DMS 273 (cell line): Measurements from ENCODE around the gene LY6G5C.

ENCODE experiments used
- DNase-seq: peaks from one replicate; lab custom pipeline; 2025; ENCODE audit not compliant: unreplicated experiment; lab: John Stamatoyannopoulos, UW

The LY6G5C gene

DNA sequence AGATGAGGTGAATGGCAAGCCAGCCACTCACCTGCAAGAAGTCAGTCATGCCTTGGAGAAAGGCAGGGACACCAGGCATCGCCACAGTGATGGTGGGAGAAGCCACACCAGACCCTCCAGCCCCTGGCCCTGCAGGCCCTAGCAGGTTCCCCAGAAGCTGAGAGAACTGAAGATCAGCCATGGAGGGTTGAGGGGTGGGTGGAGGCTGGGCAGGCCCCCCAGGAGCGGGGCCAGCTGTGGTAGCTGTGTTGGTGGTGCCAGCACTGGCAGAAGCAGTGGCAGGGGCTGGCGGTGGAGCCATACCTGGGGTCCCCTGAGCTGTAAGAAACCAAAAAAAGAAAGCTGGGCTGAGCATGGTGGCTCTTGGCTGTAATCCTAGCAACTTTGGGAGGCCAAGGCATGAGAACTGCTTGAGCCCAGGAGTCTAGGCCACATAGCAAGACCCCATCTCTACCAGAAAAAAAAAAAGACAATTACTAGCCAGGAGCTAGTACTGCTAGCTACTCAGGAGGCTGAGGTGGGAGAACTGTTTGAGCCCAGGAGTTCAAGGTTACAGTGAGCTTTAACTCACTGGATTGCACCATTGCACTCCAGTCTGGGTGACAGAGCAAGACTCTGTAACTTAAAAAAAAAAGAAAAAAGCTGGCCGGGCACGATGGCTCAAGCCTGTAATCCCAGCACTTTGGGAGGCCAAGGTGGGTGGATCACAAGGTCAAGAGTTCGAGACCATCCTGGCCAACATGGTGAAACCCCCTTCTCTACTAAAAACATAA is 37.9 kb downstream of the LY6G5C start:
- DNase-seq, result no peak

GRCh38 chr6:31641370-31641769 is 39.5 kb downstream of the LY6G5C start:
- DNase-seq, result no peak

- DNase-seq, result no peak
Observed at GRCh38 chr6:31640612-31641011, 40.3 kb downstream of the LY6G5C start.

GRCh38 chr6:31639449-31639861 is 41.4 kb downstream of the LY6G5C start:
- DNase-seq, result no peak

DNA sequence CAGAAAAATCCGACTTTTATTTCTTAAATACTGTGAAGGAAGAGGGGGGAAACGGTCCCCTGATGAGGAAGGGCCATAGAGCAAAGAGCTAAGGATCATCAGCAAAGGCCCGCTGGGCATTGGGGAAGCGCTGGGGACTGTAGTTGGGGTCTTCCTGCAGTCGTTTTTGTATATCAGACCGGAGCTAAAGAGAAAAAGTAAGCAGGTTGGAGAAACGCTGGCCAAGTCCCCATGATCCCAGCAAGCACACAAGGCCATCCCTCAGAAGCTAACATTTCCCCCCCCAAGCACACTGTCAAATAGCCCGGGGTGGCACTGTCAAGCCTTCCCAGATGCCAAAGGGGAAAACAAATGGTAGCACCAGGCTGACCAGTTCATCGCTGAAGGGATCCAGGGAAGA is 41.8 kb downstream of the LY6G5C start:
- no peak for DNase-seq

GRCh38 chr6:31636698-31637596 is 43.9 kb downstream of the LY6G5C start:
- DNase-seq, result no peak

GRCh38 chr6:31634969-31635575 is 45.8 kb downstream of the LY6G5C start:
- no peak for DNase-seq

- no peak for DNase-seq
Observed at GRCh38 chr6:31634131-31634530, 46.7 kb downstream of the LY6G5C start.

- no peak for DNase-seq
Observed at GRCh38 chr6:31633447-31633846, 47.4 kb downstream of the LY6G5C start.

DNA sequence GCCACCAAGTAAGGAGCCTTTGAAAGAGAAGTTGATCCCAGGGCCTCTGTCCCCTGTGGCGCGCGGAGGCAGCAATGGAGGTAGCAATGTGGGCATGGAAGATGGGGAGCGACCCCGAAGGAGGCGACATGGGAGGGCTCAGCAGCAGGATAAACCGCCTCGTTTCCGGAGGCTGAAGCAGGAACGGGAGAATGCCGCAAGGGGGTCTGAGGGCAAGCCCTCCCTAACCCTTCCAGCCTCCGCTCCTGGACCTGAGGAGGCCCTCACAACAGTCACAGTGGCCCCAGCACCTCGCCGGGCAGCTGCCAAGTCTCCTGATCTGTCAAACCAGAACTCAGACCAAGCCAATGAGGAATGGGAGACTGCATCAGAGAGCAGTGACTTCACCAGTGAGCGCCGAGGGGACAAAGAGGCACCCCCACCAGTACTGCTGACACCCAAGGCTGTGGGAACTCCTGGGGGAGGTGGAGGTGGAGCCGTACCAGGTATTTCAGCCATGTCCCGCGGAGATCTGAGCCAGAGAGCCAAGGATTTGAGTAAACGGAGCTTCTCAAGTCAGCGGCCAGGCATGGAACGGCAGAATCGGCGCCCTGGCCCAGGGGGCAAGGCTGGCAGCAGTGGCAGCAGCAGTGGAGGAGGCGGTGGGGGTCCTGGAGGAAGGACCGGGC is 48.5 kb downstream of the LY6G5C start:
- DNase-seq, result no peak

DNA sequence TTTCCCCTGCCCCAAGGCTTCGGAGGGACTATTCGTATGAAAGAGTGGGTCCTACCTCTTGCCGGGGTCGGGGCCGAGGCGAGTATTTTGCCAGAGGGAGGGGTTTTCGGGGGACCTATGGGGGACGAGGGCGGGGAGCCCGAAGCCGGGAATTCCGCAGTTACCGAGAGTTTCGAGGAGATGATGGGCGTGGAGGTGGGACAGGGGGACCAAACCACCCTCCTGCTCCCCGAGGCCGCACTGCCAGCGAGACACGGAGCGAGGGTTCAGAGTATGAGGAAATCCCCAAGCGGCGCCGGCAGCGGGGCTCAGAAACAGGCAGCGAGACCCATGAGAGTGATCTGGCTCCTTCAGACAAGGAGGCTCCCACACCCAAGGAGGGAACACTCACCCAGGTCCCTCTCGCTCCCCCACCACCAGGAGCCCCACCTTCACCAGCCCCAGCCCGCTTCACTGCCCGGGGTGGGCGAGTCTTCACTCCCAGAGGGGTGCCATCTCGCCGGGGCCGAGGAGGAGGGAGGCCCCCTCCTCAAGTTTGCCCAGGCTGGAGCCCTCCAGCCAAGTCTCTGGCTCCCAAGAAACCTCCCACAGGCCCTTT is 49.1 kb downstream of the LY6G5C start:
- no peak for DNase-seq

- DNase-seq, result no peak
Observed at GRCh38 chr6:31631209-31631608, 49.7 kb downstream of the LY6G5C start.

GRCh38 chr6:31630177-31630934 is 50.5 kb downstream of the LY6G5C start:
- DNase-seq, result no peak

GRCh38 chr6:31629014-31629413 is 51.9 kb downstream of the LY6G5C start:
- DNase-seq, result no peak

- no peak for DNase-seq
Observed at GRCh38 chr6:31627690-31628287, 53.1 kb downstream of the LY6G5C start.

DNA sequence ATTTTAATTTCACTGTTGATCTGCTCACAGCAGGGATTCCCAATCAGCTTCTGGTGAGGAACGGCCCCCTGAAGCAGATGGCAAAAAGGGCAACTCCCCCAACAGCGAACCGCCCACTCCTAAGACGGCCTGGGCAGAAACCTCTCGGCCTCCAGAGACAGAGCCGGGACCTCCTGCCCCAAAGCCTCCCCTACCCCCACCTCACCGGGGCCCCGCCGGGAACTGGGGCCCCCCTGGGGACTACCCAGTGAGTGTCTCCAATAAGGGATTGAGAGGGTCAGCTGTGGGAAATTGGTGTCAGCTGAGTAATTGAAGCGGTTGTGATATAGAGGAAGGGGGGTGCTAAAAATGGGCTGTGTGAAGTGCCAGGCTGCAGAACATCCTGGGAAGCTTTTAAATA is 53.9 kb downstream of the LY6G5C start:
- no peak for DNase-seq
